Transverse colon (tissue), 3 donors: Measurements from ENCODE around the gene GPR52.

Source experiments
- CTCF ChIP-seq, 5 experiments: fragments of 200-600 bp in 3 of 5; fragments of 450-650 bp in 2 of 5; sonication (generic) in 3 of 5; IDR thresholded peaks; 1 replicate in 2 of 5; 2 replicates in 3 of 5; pipeline ENCODE4 v1.5.1; 2016 to 2017; ENCODE audit warnings: antibody characterized with exemption in 5 of 5, inconsistent platforms in 3 of 5, mild to moderate bottlenecking in 2 of 5, moderate library complexity in 1 of 5
- POLR2A ChIP-seq: fragments of 450-650 bp; IDR thresholded peaks from one replicate; pipeline ENCODE4 v1.6.1; 2016; ENCODE audit warnings: antibody characterized with exemption, mild to moderate bottlenecking, moderate library complexity

- TF ChIP-seq CTCF (IDR thresholded peaks at IDR 0.05), result no peak
- no peak for TF ChIP-seq POLR2A
Observed at GRCh38 chr1:174426153-174426552, 21.6 kb upstream of the GPR52 start.
